Measurements from ENCODE around the gene TNFAIP8.

TNFAIP8 gene

GRCh38 chr5:119371146-119371545, 15.3 kb downstream of the TNFAIP8 start:
- DNase-seq: no peak

GRCh38 chr5:119373449-119373858, 17.6 kb downstream of the TNFAIP8 start:
- DNase-seq: no peak

GRCh38 chr5:119374901-119375300, 19.1 kb downstream of the TNFAIP8 start:
- DNase-seq: no peak

GRCh38 chr5:119377066-119377465, 21.2 kb downstream of the TNFAIP8 start:
- no peak for DNase-seq

- DNase-seq: no peak
These were observed 22.4 kb downstream of the TNFAIP8 start for GRCh38 chr5:119378075-119378700.

GRCh38 chr5:119379096-119379495, 23.3 kb downstream of the TNFAIP8 start:
- DNase-seq: no peak

GRCh38 chr5:119379942-119380547, 24.2 kb downstream of the TNFAIP8 start:
- DNase-seq: no peak

- no peak for DNase-seq
These were observed 26.4 kb downstream of the TNFAIP8 start for GRCh38 chr5:119382169-119382568.

GRCh38 chr5:119383008-119383407, 27.2 kb downstream of the TNFAIP8 start:
- no peak for DNase-seq

- no peak for DNase-seq
These were observed 29.3 kb downstream of the TNFAIP8 start for GRCh38 chr5:119385136-119385535.

GRCh38 chr5:119385536-119386128, 29.8 kb downstream of the TNFAIP8 start:
- DNase-seq: no peak

- no peak for DNase-seq
These were observed 31.0 kb downstream of the TNFAIP8 start for GRCh38 chr5:119386596-119387344.

GRCh38 chr5:119387945-119388618, 32.3 kb downstream of the TNFAIP8 start:
- DNase-seq: no peak

GRCh38 chr5:119388619-119389190, 32.9 kb downstream of the TNFAIP8 start:
- DNase-seq: no peak

GRCh38 chr5:119389288-119390030, 33.6 kb downstream of the TNFAIP8 start:
- no peak for DNase-seq

GRCh38 chr5:119390404-119390803, 34.6 kb downstream of the TNFAIP8 start:
- no peak for DNase-seq

- DNase-seq: no peak
These were observed 37.4 kb downstream of the TNFAIP8 start for GRCh38 chr5:119393201-119393691.

GRCh38 chr5:119393746-119394145, 37.9 kb downstream of the TNFAIP8 start:
- DNase-seq: peak; percentile 52

- peak; percentile 71 for DNase-seq
These were observed 39.4 kb downstream of the TNFAIP8 start for GRCh38 chr5:119395080-119395836.

GRCh38 chr5:119396030-119396664, 40.3 kb downstream of the TNFAIP8 start:
- peak; percentile 41 for DNase-seq

All from activated CD4-positive, alpha-beta T cell treated with anti-CD3 and anti-CD28 coated beads, Interleukin-10, Interleukin-2, amounts not matched to agents 100 ng/mL and 50 ng/mL, durations not matched to agents 16 hours and 8 hours (primary cell).